Endodermal cell (in vitro differentiated cells): ENCODE data around the gene LHFPL2. TPM values are rescaled to one million over a fixed set of nuclear protein-coding genes. Genes with fewer than 3 reads are reported as not detected.

ENCODE experiments used
- DNase-seq: peaks from one replicate; pipeline ENCODE4 v3.0.0-alpha.2; 2017
- H3K27ac ChIP-seq: 2 replicates; pipeline ENCODE4 v1.5.1; 2013; ENCODE audit warnings: mild to moderate bottlenecking, low read depth, low read length, moderate library complexity
- H3K27me3 ChIP-seq: 2 replicates; pipeline ENCODE4 v1.6.1; 2013; ENCODE audit warnings: mild to moderate bottlenecking, low read length, moderate library complexity; ENCODE audit not compliant: insufficient read depth, control insufficient read depth, poor library complexity, severe bottlenecking
- H3K36me3 ChIP-seq: 2 replicates; pipeline ENCODE4 v1.7.0; 2013; ENCODE audit warnings: mild to moderate bottlenecking, low read length, moderate library complexity; ENCODE audit not compliant: control insufficient read depth, insufficient read depth
- H3K4me1 ChIP-seq: one replicate; pipeline ENCODE4 v1.7.0; 2013; ENCODE audit warnings: low read length; ENCODE audit not compliant: control insufficient read depth, insufficient read depth
- H3K4me3 ChIP-seq: 2 replicates; pipeline ENCODE4 v1.5.1; 2013; ENCODE audit warnings: mild to moderate bottlenecking, low read length, moderate library complexity
- H3K9ac ChIP-seq: 2 replicates; pipeline ENCODE4 v1.6.1; 2013; ENCODE audit warnings: mild to moderate bottlenecking, low read length, moderate library complexity; ENCODE audit not compliant: poor library complexity, severe bottlenecking; ENCODE audit errors: extremely low read depth
- H3K9me3 ChIP-seq: 2 replicates; pipeline ENCODE4 v1.6.1; 2013; ENCODE audit warnings: mild to moderate bottlenecking, low read length, moderate library complexity; ENCODE audit not compliant: control insufficient read depth
- H3K27ac Mint-ChIP-seq: 2 replicates; pipeline ENCODE4 v1.8.0; 2020; ENCODE audit warnings: mixed read lengths
- H3K27me3 Mint-ChIP-seq: 2 replicates; pipeline ENCODE4 v1.8.0; 2021; ENCODE audit warnings: mild to moderate bottlenecking, mixed read lengths; ENCODE audit not compliant: insufficient read depth
- H3K36me3 Mint-ChIP-seq: 2 replicates; pipeline ENCODE4 v1.8.0; 2020; ENCODE audit warnings: low read depth, mixed read lengths
- H3K4me1 Mint-ChIP-seq: 2 replicates; pipeline ENCODE4 v1.8.0; 2020; ENCODE audit warnings: mixed read lengths
- H3K4me3 Mint-ChIP-seq: 2 replicates; pipeline ENCODE4 v1.8.0; 2020; ENCODE audit warnings: mild to moderate bottlenecking, moderate library complexity, mixed read lengths
- H3K9me3 Mint-ChIP-seq: 2 replicates; pipeline ENCODE4 v1.8.0; 2020; ENCODE audit warnings: mild to moderate bottlenecking, mixed read lengths
- WGBS, 2 experiments: methylation state at CpG; one replicate each; pipeline versions ENCODE4 v1.1.5 to v1.1.7; 2013; ENCODE audit warnings: missing lambda C conversion rate in 2 of 2, mixed read lengths in 1 of 2; ENCODE audit not compliant: insufficient coverage in 1 of 2, insufficient read length in 1 of 2; 5-methylcytosine and 5-hydroxymethylcytosine counted together
- total RNA-seq, 2 donors: library from RNA; stranded (reverse); fragmentation: NEBNext Ultra II Directional in 1 of 2; extraction: Animal tissue kit (Norgen Biotek cat#: 25700) in 1 of 2; gene quantifications; 2 replicates in 1 of 2; 3 replicates in 1 of 2; pipeline ENCODE4 v1.2.1, GENCODE V29; 2021
- TF ChIP-seq, protein P1 (sequence below): fragments of 200-600 bp; sonication (generic); conservative IDR thresholded peaks from 2 replicates; pipeline ENCODE4 v1.5.0; 2021; ENCODE audit warnings: antibody characterized with exemption, mild to moderate bottlenecking

Gene LHFPL2
- total RNA-seq, 2 donors from 2014 or later, result 136 to 238 TPM

DNA sequence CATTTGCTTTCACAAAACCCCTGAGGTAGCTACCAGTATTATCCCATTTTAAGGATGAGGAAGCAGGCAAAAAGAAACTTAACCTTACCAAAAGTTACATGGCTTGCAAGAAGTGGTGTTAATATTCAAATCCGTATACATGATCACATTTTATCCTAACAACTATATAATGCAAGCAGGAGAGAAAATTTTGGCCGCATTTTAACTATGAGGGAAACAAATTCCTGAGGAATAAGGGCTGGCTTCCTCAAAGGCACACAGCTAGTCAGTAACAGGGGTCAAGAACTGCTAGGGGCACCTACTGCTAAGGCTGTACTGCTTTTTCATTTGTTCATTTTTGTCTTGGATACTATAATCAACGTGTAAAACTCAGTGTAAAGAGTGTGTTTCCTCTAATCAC lies 81.0 kb downstream of the LHFPL2 start:
- no peaks in the 10 kb centered on the region for H3K27me3 Mint-ChIP-seq
- H3K27ac Mint-ChIP-seq, result no peak overlapping the region
- Histone ChIP-seq H3K9me3 (no peaks in the 10 kb centered on the region), H3K4me3 (no peak overlapping the region), H3K36me3 (peaks cover 46% of the 10 kb centered on the region), H3K27me3 (no peaks in the 10 kb centered on the region), H3K9ac (no peak overlapping the region), H3K27ac (no peak overlapping the region), H3K4me1 (peaks cover 15% of the 10 kb centered on the region)
- TF ChIP-seq, protein P1, sequence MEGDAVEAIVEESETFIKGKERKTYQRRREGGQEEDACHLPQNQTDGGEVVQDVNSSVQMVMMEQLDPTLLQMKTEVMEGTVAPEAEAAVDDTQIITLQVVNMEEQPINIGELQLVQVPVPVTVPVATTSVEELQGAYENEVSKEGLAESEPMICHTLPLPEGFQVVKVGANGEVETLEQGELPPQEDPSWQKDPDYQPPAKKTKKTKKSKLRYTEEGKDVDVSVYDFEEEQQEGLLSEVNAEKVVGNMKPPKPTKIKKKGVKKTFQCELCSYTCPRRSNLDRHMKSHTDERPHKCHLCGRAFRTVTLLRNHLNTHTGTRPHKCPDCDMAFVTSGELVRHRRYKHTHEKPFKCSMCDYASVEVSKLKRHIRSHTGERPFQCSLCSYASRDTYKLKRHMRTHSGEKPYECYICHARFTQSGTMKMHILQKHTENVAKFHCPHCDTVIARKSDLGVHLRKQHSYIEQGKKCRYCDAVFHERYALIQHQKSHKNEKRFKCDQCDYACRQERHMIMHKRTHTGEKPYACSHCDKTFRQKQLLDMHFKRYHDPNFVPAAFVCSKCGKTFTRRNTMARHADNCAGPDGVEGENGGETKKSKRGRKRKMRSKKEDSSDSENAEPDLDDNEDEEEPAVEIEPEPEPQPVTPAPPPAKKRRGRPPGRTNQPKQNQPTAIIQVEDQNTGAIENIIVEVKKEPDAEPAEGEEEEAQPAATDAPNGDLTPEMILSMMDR, result no peak
- no peak for DNase-seq
- H3K4me1 Mint-ChIP-seq, result peaks cover 49% of the 10 kb centered on the region
- H3K9me3 Mint-ChIP-seq, result no peaks in the 10 kb centered on the region
- peaks cover 40% of the 10 kb centered on the region for H3K36me3 Mint-ChIP-seq
- H3K4me3 Mint-ChIP-seq, result no peak overlapping the region
- 85 to 94% methylated on average over 2 to 3 of the region's 3 CpGs for WGBS, 2 experiments

DNA sequence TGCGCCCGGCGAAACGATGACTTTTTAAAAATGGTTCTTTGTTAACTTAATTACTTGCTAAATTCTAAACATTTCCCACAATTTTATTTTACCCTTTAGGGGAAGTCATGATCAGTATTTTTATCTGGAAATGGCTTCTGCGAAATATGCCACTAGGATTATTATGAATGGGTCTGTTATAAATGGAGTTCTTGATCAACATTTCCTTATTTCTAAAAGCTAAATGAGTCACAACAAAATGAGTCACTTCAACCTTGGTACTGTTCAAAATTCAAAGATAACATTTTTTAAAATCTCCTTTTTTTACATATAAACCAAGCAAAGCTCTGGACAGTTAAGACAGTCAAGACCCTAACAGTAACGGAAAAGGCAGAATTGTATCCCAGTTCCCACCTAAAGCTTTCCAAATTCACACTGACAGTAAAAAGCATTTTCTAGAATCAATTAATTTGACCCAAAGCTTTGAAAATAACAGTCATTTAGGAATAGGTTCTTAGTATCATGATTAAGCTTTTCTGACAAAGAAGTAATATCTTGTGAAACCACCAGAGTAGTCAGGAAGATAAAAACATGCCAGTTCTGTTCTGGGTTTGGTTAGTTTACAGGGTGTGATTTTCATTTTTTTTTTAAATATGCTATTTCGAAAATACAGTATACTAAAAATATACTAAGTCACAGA lies 81.7 kb downstream of the LHFPL2 start:
- Mint-ChIP-seq H3K4me1 (peaks cover 52% of the 10 kb centered on the region), H3K27me3 (no peaks in the 10 kb centered on the region), H3K27ac (no peak overlapping the region), H3K36me3 (peaks cover 44% of the 10 kb centered on the region), H3K4me3 (no peak overlapping the region), H3K9me3 (no peaks in the 10 kb centered on the region)
- DNase-seq, result no peak
- Histone ChIP-seq H3K9ac (no peak overlapping the region), H3K27me3 (no peaks in the 10 kb centered on the region), H3K4me1 (peaks cover 15% of the 10 kb centered on the region), H3K9me3 (no peaks in the 10 kb centered on the region), H3K36me3 (peaks cover 47% of the 10 kb centered on the region), H3K4me3 (no peak overlapping the region), H3K27ac (no peak overlapping the region)
- TF ChIP-seq, protein P1, result no peak
- 96 to 100% methylated on average over 1 to 5 of the region's 7 CpGs for WGBS, 2 experiments

DNA sequence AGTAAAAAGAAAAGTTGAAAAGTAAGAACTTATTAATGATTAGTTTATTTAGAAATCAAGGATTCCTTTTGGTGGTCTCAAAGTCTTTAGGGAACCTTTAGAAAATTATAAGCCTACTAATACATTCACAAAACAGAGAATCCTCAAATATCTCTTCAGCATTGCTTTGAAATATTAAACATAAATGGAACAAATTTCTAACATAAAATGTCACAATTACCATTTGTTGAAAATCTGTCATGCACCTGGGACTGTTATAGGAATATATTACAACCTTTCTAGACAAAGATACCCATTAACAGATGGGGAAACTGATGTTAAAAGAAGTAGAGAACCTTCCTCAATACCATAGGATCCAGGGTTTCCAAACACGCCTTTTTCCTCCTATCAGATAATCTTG lies 83.2 kb downstream of the LHFPL2 start:
- DNase-seq, result no peak
- Histone ChIP-seq H3K36me3 (peaks cover 49% of the 10 kb centered on the region), H3K27me3 (no peaks in the 10 kb centered on the region), H3K27ac (no peak overlapping the region), H3K9ac (no peak overlapping the region), H3K9me3 (no peaks in the 10 kb centered on the region), H3K4me1 (peaks cover 15% of the 10 kb centered on the region), H3K4me3 (no peak overlapping the region)
- 96 to 100% methylated on average over 1 of the region's 1 CpG for WGBS, 2 experiments
- peaks cover 40% of the 10 kb centered on the region for H3K4me1 Mint-ChIP-seq
- no peak overlapping the region for H3K27ac Mint-ChIP-seq
- peaks cover 50% of the 10 kb centered on the region for H3K36me3 Mint-ChIP-seq
- no peaks in the 10 kb centered on the region for H3K9me3 Mint-ChIP-seq
- H3K4me3 Mint-ChIP-seq, result no peak overlapping the region
- TF ChIP-seq, protein P1, result no peak
- H3K27me3 Mint-ChIP-seq, result no peaks in the 10 kb centered on the region
